ENCODE measurements around the gene CD33. TPM values are rescaled to one million over a fixed set of nuclear protein-coding genes. Genes with fewer than 3 reads are reported as not detected.

The CD33 gene
- total and polyA plus RNA-seq, 7 donors, result 0.24 to 3.1 (median 2.0) TPM

DNA sequence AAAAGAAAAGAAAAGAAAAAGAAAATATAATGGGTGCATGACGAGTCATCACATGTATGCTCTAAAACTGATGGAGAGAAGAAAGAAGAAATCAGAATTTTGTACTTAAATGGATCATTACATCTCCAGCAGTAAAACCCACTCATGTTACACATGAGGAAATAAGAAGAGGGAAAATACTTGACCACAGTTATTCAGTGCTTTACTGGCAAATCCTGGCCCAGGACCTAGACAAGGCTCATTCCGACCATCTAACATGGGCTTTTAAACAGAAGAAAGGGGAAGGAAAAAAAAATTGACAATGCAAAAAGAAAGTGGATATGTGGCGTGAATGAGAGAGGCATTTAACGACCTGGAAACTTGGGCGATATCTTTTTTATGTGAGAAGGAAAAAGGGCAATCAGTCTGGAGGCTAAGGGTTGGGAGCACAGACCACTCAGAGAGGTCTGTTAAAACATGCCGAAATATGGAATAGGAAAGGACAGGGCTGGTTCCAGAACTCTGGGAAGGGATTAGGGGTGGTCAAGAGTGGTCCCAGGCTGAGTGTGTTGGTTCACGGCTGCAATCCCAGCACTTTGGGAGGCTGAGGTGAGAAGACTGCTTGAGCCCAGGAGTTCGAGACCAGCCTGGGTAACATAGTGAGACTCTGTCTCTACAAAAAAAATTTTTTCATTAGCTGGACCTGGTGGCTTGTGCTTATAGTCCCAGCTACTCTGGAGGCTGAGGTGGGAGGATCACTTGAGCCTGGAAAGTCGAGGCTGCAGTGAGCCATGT is 27.6 kb downstream of the CD33 start:
- no peak for ATAC-seq
- no peak for TF ChIP-seq CTCF (IDR thresholded peaks at IDR 0.05)
- DNase-seq, result no peak
- H3K36me3 ChIP-seq (ENCODE audit: insufficient read depth in 1 of 2, low read depth in 1 of 2), result no peaks in the 10 kb centered on the region
- 72 to 77% (median 73%) methylated on average over 9 of the region's 9 CpGs for WGBS, 3 donors
- intact Hi-C loops (cut with DNase I), result no loop called here
- H3K27ac ChIP-seq, result no peak overlapping the region
- no peak overlapping the region for H3K4me3 ChIP-seq
- no peaks in the 10 kb centered on the region for H3K9me3 ChIP-seq
- H3K27me3 ChIP-seq (ENCODE audit: insufficient read depth in 3 of 3, low read length in 2 of 3), result no peaks in the 10 kb centered on the region
- no peaks in the 10 kb centered on the region for H3K4me1 ChIP-seq

GRCh38 chr19:51253088-51253806 is 28.4 kb downstream of the CD33 start:
- TF ChIP-seq CTCF (IDR thresholded peaks at IDR 0.05), result no peak
- intact Hi-C loops (cut with DNase I), result no loop called here
- 82 to 85% (median 84%) methylated on average over 1 of the region's 1 CpG for WGBS, 3 donors

DNA sequence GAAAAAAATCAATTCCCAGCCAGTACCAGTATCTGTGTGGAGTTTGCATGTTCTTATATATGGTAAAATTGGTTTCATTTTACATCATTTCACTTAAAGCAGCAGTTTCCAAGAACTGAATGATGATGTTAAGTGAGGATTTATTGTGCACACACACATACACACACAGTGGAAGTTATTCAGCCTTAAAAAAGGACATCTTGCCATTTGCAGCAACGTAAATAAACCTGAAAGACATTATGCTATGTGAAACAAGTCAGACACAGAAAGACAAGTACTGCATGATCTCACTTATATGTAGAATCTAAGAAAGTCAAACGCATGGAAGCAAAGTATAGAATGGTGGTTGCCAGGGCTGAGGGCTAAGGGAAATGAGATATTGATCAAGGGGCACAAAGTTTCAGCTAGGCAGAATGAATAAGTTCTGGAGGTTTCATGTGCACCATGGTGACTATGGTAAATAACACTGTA is 31.3 kb downstream of the CD33 start:
- no peaks in the 10 kb centered on the region for H3K4me1 ChIP-seq
- TF ChIP-seq CTCF (IDR thresholded peaks at IDR 0.05), result no peak
- H3K27me3 ChIP-seq (ENCODE audit: insufficient read depth in 3 of 3, low read length in 2 of 3), result no peaks in the 10 kb centered on the region
- ATAC-seq (no peak), DNase-seq (no peak)
- H3K4me3 ChIP-seq, result no peak overlapping the region
- no peaks in the 10 kb centered on the region for H3K36me3 ChIP-seq (ENCODE audit: insufficient read depth in 1 of 2, low read depth in 1 of 2)
- WGBS, 3 donors, result 56 to 64% (median 60%) methylated on average over 2 of the region's 2 CpGs
- H3K27ac ChIP-seq, result no peak overlapping the region
- intact Hi-C loops (cut with DNase I), result no loop called here
- no peaks in the 10 kb centered on the region for H3K9me3 ChIP-seq

More at GRCh38 chr19:51253088-51253806, 28.4 kb downstream of the CD33 start:
- no peak for ATAC-seq
- Histone ChIP-seq H3K27ac (no peak overlapping the region), H3K36me3 (ENCODE audit: insufficient read depth in 1 of 2, low read depth in 1 of 2) (no peaks in the 10 kb centered on the region), H3K4me1 (no peaks in the 10 kb centered on the region), H3K27me3 (ENCODE audit: insufficient read depth in 3 of 3, low read length in 2 of 3) (no peaks in the 10 kb centered on the region), H3K9me3 (no peaks in the 10 kb centered on the region), H3K4me3 (no peak overlapping the region)
- no peak for DNase-seq

- 73 to 81% (median 79%) methylated on average over 2 of the region's 2 CpGs for WGBS, 3 donors
- H3K9me3 ChIP-seq, result no peaks in the 10 kb centered on the region
- no peak overlapping the region for H3K27ac ChIP-seq
- intact Hi-C loops (cut with DNase I), result no loop called here
- ATAC-seq (no peak), DNase-seq (no peak)
- TF ChIP-seq CTCF (IDR thresholded peaks at IDR 0.05), result no peak
- H3K27me3 ChIP-seq (ENCODE audit: insufficient read depth in 3 of 3, low read length in 2 of 3), result no peaks in the 10 kb centered on the region
- H3K36me3 ChIP-seq (ENCODE audit: insufficient read depth in 1 of 2, low read depth in 1 of 2), result no peaks in the 10 kb centered on the region
- no peak overlapping the region for H3K4me3 ChIP-seq
- H3K4me1 ChIP-seq, result no peaks in the 10 kb centered on the region
Observed at GRCh38 chr19:51257471-51257870, 32.6 kb downstream of the CD33 start.
